Activated CD8-positive, alpha-beta T cell treated with anti-CD3 and anti-CD28 coated beads for 36 hours (primary cell): ENCODE results near the gene CEP70. TPM values are rescaled to one million over a fixed set of nuclear protein-coding genes. Genes with fewer than 3 reads are reported as not detected.

Experiments
- ATAC-seq: fragments of 200-7000 bp; cut with Tn5 transposase; one replicate; pipeline ENCODE4 v1.10.0; 2021; ENCODE audit warnings: mild to moderate bottlenecking, moderate library complexity
- CTCF ChIA-PET: fragments of 350-600 bp; sonication (Branson Sonifier 250); formaldehyde crosslinking; loops from one replicate; lab custom pipeline; 2021; ENCODE audit warnings: antibody characterized with exemption; lab: Charles Lee
- POLR2A ChIA-PET: fragments of 350-600 bp; sonication (Branson Sonifier 250); formaldehyde crosslinking; loops from one replicate; lab custom pipeline; 2021; ENCODE audit warnings: antibody characterized with exemption; lab: Charles Lee
- DNase-seq: peaks from one replicate; pipeline ENCODE4 v3.0.0-alpha.2; 2020
- H3K27ac Mint-ChIP-seq: one replicate; pipeline ENCODE4 v1.8.0; 2021; ENCODE audit warnings: mild to moderate bottlenecking, mixed read lengths
- H3K27me3 Mint-ChIP-seq: one replicate; pipeline ENCODE4 v1.8.0; 2021; ENCODE audit warnings: mixed read lengths
- H3K36me3 Mint-ChIP-seq: one replicate; pipeline ENCODE4 v1.8.0; 2021; ENCODE audit warnings: low read depth, mixed read lengths
- H3K4me1 Mint-ChIP-seq: one replicate; pipeline ENCODE4 v1.8.0; 2021; ENCODE audit warnings: low read depth, mixed read lengths
- H3K4me3 Mint-ChIP-seq: one replicate; pipeline ENCODE4 v1.8.0; 2021; ENCODE audit warnings: mild to moderate bottlenecking, moderate library complexity, mixed read lengths
- H3K9me3 Mint-ChIP-seq: one replicate; pipeline ENCODE4 v1.8.0; 2021; ENCODE audit warnings: mixed read lengths
- CTCF ChIP-seq: fragments of 200-600 bp; IDR thresholded peaks from one replicate; pipeline ENCODE4 v1.8.0; 2022; ENCODE audit warnings: antibody characterized with exemption, mild to moderate bottlenecking
- intact Hi-C: fragments of 100-400 bp; cut with micrococcal nuclease; formaldehyde crosslinking; loops from one replicate; pipeline ENCODE4 v1.10.0; 2022
- total RNA-seq, 2 experiments: library from RNA; stranded (reverse); gene quantifications; one replicate each; pipeline ENCODE4 v1.2.3, GENCODE V29; 2021

The CEP70 gene
- total RNA-seq, 2 experiments from 2014 or later = 11.5 to 14.8 TPM

GRCh38 chr3:138479438-138479863 is 114.6 kb downstream of the CEP70 start:
- ChIA-PET CTCF (interaction anchor here (0.6 to 2.8 kb wide), 20 partner anchors 8 to 454 kb away, joined by 3 to 38 read pairs (median 3); partner anchors contain the start of gene CEP70), POLR2A (interaction anchor here (1.1 kb wide), 1 partner anchor 115 kb away, joined by 3 read pairs; no protein-coding TSS in a partner anchor)
- no peaks in the 10 kb centered on the region for H3K4me1 Mint-ChIP-seq
- H3K9me3 Mint-ChIP-seq = peaks cover 5% of the 10 kb centered on the region
- no peak overlapping the region for H3K4me3 Mint-ChIP-seq
- TF ChIP-seq CTCF = peak; percentile 58
- DNase-seq (peak; percentile 60), ATAC-seq (peak; percentile 58)
- H3K27me3 Mint-ChIP-seq = no peaks in the 10 kb centered on the region
- H3K27ac Mint-ChIP-seq = no peak overlapping the region
- H3K36me3 Mint-ChIP-seq = no peaks in the 10 kb centered on the region
- intact Hi-C loops = loop anchor here (5.0 to 10.0 kb wide), 2 partner anchors 113 to 435 kb away; partner anchors contain the start of gene CEP70

GRCh38 chr3:138477801-138478200 is 116.3 kb downstream of the CEP70 start:
- no peak for ATAC-seq
- no peak for TF ChIP-seq CTCF
- no peaks in the 10 kb centered on the region for H3K4me1 Mint-ChIP-seq
- H3K4me3 Mint-ChIP-seq = no peak overlapping the region
- no peaks in the 10 kb centered on the region for H3K9me3 Mint-ChIP-seq
- ChIA-PET CTCF (interaction anchor here (0.9 to 2.6 kb wide), 5 partner anchors 12 to 458 kb away, joined by 3 to 20 read pairs (median 13); partner anchors contain the start of gene CEP70), POLR2A (interaction anchor here (0.7 kb wide), 1 partner anchor 43 kb away, joined by 3 read pairs; no protein-coding TSS in a partner anchor)
- H3K36me3 Mint-ChIP-seq = no peaks in the 10 kb centered on the region
- H3K27ac Mint-ChIP-seq = no peak overlapping the region
- no peak for DNase-seq
- no peaks in the 10 kb centered on the region for H3K27me3 Mint-ChIP-seq
- intact Hi-C loops = loop anchor here (5.0 to 10.0 kb wide), 2 partner anchors 114 to 437 kb away; partner anchors contain the start of gene CEP70

- POLR2A ChIA-PET = no interaction called here
- intact Hi-C loops = loop anchor here (5.0 to 10.0 kb wide), 2 partner anchors 115 to 438 kb away; partner anchors contain the start of gene CEP70
- no peak for ATAC-seq
- Mint-ChIP-seq H3K27ac (no peak overlapping the region), H3K4me3 (no peak overlapping the region), H3K4me1 (no peaks in the 10 kb centered on the region), H3K27me3 (no peaks in the 10 kb centered on the region), H3K9me3 (no peaks in the 10 kb centered on the region), H3K36me3 (no peaks in the 10 kb centered on the region)
- no peak for DNase-seq
- no peak for TF ChIP-seq CTCF
- CTCF ChIA-PET = interaction anchor here (2.4 kb wide), 1 partner anchor 439 kb away, joined by 13 read pairs; no protein-coding TSS in a partner anchor
Observed at GRCh38 chr3:138477120-138477519, 116.9 kb downstream of the CEP70 start.

- POLR2A ChIA-PET = no interaction called here
- intact Hi-C loops = loop anchor here (5.0 to 10.0 kb wide), 2 partner anchors 116 to 438 kb away; partner anchors contain the start of gene CEP70
- ATAC-seq = no peak
- Mint-ChIP-seq H3K9me3 (no peaks in the 10 kb centered on the region), H3K4me1 (no peaks in the 10 kb centered on the region), H3K27me3 (no peaks in the 10 kb centered on the region), H3K36me3 (no peaks in the 10 kb centered on the region), H3K27ac (no peak overlapping the region), H3K4me3 (no peak overlapping the region)
- DNase-seq = no peak
- CTCF ChIA-PET = interaction anchor here (2.4 kb wide), 1 partner anchor 439 kb away, joined by 13 read pairs; no protein-coding TSS in a partner anchor
- TF ChIP-seq CTCF = no peak
Observed at GRCh38 chr3:138476526-138476925, 117.5 kb downstream of the CEP70 start.

GRCh38 chr3:138474163-138474562 is 119.9 kb downstream of the CEP70 start:
- Mint-ChIP-seq H3K27ac (no peak overlapping the region), H3K4me3 (no peak overlapping the region), H3K4me1 (no peaks in the 10 kb centered on the region), H3K9me3 (no peaks in the 10 kb centered on the region), H3K27me3 (no peaks in the 10 kb centered on the region), H3K36me3 (no peaks in the 10 kb centered on the region)
- POLR2A ChIA-PET = no interaction called here
- no peak for DNase-seq
- intact Hi-C loops = loop anchor here (10.0 kb wide), 1 partner anchor 441 kb away; no protein-coding TSS in a partner anchor
- CTCF ChIA-PET = interaction anchor here (1.4 kb wide), 1 partner anchor 450 kb away, joined by 3 read pairs; no protein-coding TSS in a partner anchor
- no peak for ATAC-seq
- no peak for TF ChIP-seq CTCF
